Measurements from ENCODE around the gene CHRDL1.

GRCh38 chrX:110698696-110699095, 96.9 kb downstream of the CHRDL1 start:
- no peak for TF ChIP-seq POLR2A (IDR thresholded peaks at IDR 0.05)
- no peak for TF ChIP-seq CTCF (IDR thresholded peaks at IDR 0.05)

Measured in heart left ventricle (tissue), 13 donors.